ENCODE measurements around the gene IQCF5. TPM values are rescaled to one million over a fixed set of nuclear protein-coding genes. Genes with fewer than 3 reads are reported as not detected.

IQCF5 gene
- total RNA-seq, 4 donors from 2014 or later, result not detected

- peak; percentile 53 for DNase-seq (ENCODE audit: extremely low spot score)
- 89% methylated on average over 15 of the region's 15 CpGs for WGBS
- H3K27ac ChIP-seq (replicated peaks in 1 of 4), result no peak overlapping the region
- no peak overlapping the region for H3K4me3 ChIP-seq
- H3K36me3 ChIP-seq, result no peaks in the 10 kb centered on the region
- H3K9me3 ChIP-seq, result no peaks in the 10 kb centered on the region
- TF ChIP-seq EP300 (IDR thresholded peaks at IDR 0.05), result no peak
- TF ChIP-seq POLR2AphosphoS5 (IDR thresholded peaks at IDR 0.05), result no peak
- TF ChIP-seq CTCF (IDR thresholded peaks at IDR 0.05), result no peak
- TF ChIP-seq POLR2A (IDR thresholded peaks at IDR 0.05; ENCODE audit: low read depth), result no peak
- intact Hi-C loops (cut with DNase I), result no loop called here
- H3K4me1 ChIP-seq, result no peaks in the 10 kb centered on the region
- H3K27me3 ChIP-seq, result peaks cover 0 to 8% (median 0%) of the 10 kb centered on the region in 4 donors
Observed at GRCh38 chr3:51897391-51897790, 22.0 kb upstream of the IQCF5 start.

- Histone ChIP-seq H3K4me3 (no peak overlapping the region), H3K27me3 (peaks cover 0 to 8% (median 0%) of the 10 kb centered on the region in 4 donors), H3K36me3 (no peaks in the 10 kb centered on the region), H3K9me3 (no peaks in the 10 kb centered on the region), H3K4me1 (no peaks in the 10 kb centered on the region), H3K27ac (replicated peaks in 1 of 4) (no peak overlapping the region)
- DNase-seq (ENCODE audit: extremely low spot score), result peak; percentile 50
- intact Hi-C loops (cut with DNase I), result no loop called here
- TF ChIP-seq POLR2A (IDR thresholded peaks at IDR 0.05; ENCODE audit: low read depth) (no peak), EP300 (IDR thresholded peaks at IDR 0.05) (no peak), CTCF (IDR thresholded peaks at IDR 0.05) (no peak), POLR2AphosphoS5 (IDR thresholded peaks at IDR 0.05) (no peak)
- WGBS, result 82% methylated on average over 10 of the region's 10 CpGs
Observed at GRCh38 chr3:51896607-51897305, 21.4 kb upstream of the IQCF5 start.

DNA sequence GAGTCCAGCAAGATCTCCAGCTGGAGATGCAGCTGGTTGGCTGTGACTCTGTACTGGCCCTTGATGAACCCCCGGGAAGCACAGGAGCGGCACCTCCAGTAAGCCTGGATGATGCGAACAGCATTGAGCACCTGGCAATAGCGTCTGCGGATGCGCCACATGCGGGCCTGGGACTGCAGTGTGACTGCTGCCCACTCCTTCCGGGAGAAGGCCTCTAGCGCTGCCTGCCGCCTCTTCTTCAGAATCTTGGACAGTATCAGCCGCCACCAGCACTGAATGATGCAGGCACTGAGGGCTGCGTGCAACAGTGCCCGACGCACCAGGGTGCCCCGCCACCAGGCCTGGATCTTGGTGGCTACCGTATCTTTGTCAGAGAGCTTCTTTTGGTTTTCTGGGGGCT is 19.5 kb upstream of the IQCF5 start:
- peaks cover 0 to 4% (median 0%) of the 10 kb centered on the region in 4 donors for H3K27me3 ChIP-seq
- no peaks in the 10 kb centered on the region for H3K9me3 ChIP-seq
- no peak overlapping the region for H3K27ac ChIP-seq (replicated peaks in 1 of 4)
- no peak overlapping the region for H3K4me3 ChIP-seq
- WGBS, result 97% methylated on average over 12 of the region's 16 CpGs
- no peak for DNase-seq (ENCODE audit: extremely low spot score)
- intact Hi-C loops (cut with DNase I), result no loop called here
- no peaks in the 10 kb centered on the region for H3K36me3 ChIP-seq
- H3K4me1 ChIP-seq, result no peaks in the 10 kb centered on the region
- no peak for TF ChIP-seq POLR2A (IDR thresholded peaks at IDR 0.05; ENCODE audit: low read depth)
- TF ChIP-seq POLR2AphosphoS5 (IDR thresholded peaks at IDR 0.05), result no peak
- no peak for TF ChIP-seq EP300 (IDR thresholded peaks at IDR 0.05)
- no peak for TF ChIP-seq CTCF (IDR thresholded peaks at IDR 0.05)

DNA sequence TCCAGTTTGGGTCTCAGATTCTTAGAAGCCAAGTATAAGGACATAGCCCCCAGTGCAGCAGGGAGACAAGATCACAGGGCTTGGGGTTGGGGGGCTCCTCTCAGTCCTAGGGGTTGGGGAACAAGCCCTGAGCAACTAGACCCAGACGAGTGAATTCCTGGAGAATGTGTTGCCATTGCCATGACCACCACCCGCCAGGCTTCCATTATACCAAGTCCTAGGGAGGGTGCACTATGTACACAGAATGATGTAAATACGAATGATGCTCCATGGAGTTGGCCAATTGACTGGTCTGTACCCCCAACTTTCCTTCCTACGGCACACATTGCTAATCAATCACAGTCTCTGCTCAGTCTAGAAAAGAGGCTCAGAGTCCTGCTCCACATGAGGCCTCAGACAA is 19.0 kb upstream of the IQCF5 start:
- WGBS, result 91% methylated on average over 4 of the region's 4 CpGs
- H3K4me3 ChIP-seq, result no peak overlapping the region
- intact Hi-C loops (cut with DNase I), result no loop called here

More for the DNA sequence above, 19.0 kb upstream of the IQCF5 start:
- Histone ChIP-seq H3K4me1 (no peaks in the 10 kb centered on the region), H3K27ac (replicated peaks in 1 of 4) (no peak overlapping the region), H3K9me3 (no peaks in the 10 kb centered on the region), H3K27me3 (peaks cover 0 to 4% (median 0%) of the 10 kb centered on the region in 4 donors), H3K36me3 (no peaks in the 10 kb centered on the region)
- TF ChIP-seq POLR2AphosphoS5 (IDR thresholded peaks at IDR 0.05) (no peak), POLR2A (IDR thresholded peaks at IDR 0.05; ENCODE audit: low read depth) (no peak), CTCF (IDR thresholded peaks at IDR 0.05) (no peak), EP300 (IDR thresholded peaks at IDR 0.05) (no peak)
- DNase-seq (ENCODE audit: extremely low spot score), result peak; percentile 83

Measured in esophagus muscularis mucosa (tissue), 4 donors.